HG02973 (cell line): ENCODE data around the gene CASZ1.

Experiments used
- ATAC-seq: cut with Tn5 transposase; IDR thresholded peaks from one replicate; pipeline ENCODE4 v1.9.1; 2021; ENCODE audit warnings: moderate library complexity; ENCODE audit not compliant: unreplicated experiment

The CASZ1 gene

GRCh38 chr1:10776190-10776905 lies 20.1 kb downstream of the CASZ1 start:
- ATAC-seq: no peak

DNA sequence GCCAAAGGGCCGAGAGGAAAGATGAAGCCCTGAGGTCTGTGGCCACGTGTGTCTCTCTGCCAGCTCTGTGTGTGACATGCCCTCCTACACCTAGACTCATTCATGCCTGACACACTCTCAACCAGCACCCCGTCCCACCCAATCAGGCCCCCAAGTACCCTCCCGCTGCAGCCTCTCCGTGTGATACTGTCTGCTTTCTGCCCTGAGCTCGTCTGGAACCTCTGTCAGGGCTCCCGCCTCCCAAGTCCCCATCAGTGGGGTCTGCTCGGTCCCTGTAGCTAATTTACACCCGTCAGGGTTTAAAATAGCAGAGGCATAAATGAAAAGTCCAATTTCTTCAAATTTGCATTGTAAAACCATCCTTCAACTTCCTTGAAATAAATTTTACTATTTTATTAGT lies 20.7 kb downstream of the CASZ1 start:
- no peak for ATAC-seq

GRCh38 chr1:10774615-10775310 lies 21.7 kb downstream of the CASZ1 start:
- ATAC-seq: no peak

GRCh38 chr1:10773851-10774614 lies 22.4 kb downstream of the CASZ1 start:
- ATAC-seq: no peak

DNA sequence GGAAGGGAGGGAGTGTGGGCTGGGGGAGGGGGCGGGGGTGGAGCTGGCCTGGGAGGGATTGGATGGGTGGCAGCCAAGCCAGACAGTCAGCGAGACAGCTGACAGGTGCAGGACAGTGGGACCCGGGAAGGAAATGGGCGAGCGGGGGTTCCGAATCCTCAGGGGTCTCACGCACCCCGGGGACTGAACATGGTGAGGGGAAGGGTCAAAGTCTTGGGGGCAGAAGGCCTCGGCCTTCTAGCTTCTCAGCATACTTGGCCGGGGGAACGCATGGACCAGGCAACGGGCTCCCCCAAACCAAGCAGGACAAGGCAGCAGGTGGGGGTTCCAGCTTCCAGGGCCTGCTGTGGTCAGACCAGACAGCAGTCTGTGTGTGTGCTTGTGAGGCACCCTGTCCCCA lies 23.1 kb downstream of the CASZ1 start:
- ATAC-seq: no peak

DNA sequence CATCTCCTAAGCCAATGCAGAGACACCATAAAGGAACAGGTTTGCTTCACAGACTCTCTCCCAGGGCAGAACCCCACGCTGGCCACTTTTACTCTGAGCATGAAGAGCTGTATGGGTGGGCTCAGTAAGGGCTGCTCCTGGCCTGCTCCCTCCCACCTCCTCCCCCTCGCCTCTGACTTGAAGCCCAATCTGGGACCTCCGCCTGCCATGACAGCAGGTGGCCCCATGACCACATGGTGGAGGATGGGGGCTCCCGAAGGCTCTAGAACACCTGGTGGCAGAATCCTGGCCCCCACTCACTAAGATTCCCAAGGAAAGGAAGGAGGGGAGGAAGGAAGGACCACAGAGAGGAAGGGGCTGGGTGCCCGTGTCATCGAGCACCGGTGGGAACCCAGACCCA lies 23.7 kb downstream of the CASZ1 start:
- no peak for ATAC-seq

DNA sequence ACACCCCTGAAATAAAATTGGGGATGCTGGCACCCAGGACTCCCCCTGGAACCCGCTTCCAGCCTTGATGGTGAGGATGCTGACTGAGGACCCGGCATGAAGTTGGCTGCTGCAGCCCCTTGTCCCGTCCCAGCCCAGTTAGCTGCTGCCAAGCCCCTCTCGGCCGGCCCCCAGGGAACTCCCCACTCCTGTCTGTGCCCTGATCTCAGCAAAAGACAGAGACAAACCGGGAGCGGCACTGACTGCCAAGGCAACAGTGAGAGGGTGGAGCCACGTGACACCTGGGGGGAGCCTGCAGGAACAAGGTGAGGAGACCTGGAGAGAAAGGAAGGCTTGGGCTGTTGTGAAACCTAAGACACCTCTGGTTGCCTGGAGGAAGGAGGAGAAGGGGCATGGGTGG lies 24.7 kb downstream of the CASZ1 start:
- ATAC-seq: no peak

- no peak for ATAC-seq
Observed at GRCh38 chr1:10768552-10768951, 27.9 kb downstream of the CASZ1 start.

DNA sequence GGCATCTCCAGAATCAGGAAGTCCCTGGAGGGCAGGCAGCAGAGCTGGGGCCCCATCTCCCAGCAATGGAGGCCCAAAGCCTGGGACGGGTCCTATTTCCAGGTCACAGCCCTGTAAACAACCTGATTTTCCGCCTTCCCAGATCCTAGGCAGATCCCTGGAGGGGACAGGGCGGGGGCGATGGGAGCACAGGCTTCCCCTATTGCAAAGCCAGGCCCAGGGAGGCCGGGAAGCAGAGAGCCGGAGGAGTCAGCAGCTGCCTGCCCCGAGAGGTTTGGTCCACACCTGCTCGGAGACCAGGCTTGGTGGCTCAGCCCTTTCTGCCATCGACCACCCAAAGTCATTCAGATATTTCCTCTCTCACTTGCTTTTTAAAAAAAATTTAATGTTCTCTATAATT lies 29.2 kb downstream of the CASZ1 start:
- no peak for ATAC-seq

GRCh38 chr1:10765734-10766478 lies 30.5 kb downstream of the CASZ1 start:
- ATAC-seq: no peak

GRCh38 chr1:10765304-10765703 lies 31.1 kb downstream of the CASZ1 start:
- no peak for ATAC-seq

DNA sequence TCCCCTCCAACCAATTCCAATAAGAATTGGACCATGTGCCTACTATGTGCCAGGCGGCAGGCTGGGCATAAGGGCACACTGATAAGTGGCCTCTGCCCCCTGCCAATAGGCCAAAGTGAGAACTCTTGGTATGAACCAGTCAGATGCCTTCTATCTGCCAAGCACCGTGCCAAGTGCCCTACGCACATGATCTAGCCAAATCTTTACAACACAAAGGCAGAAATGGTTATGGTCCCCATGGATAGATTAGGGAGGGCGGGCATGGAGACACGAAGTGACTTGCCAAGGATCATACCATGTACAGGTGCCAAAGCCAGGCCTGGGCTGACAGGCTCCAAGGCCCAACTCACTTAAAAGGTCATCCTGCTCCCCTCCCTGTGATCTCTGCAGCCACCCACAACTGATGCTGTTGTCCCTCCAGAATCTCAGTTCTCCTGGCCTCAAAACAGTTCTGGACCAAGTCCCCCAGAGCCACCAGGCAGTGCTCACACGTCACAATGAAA lies 32.1 kb downstream of the CASZ1 start:
- no peak for ATAC-seq

GRCh38 chr1:10762875-10763274 lies 33.6 kb downstream of the CASZ1 start:
- ATAC-seq: no peak

- ATAC-seq: no peak
Observed at GRCh38 chr1:10762153-10762523, 34.3 kb downstream of the CASZ1 start.

GRCh38 chr1:10761503-10762152 lies 34.8 kb downstream of the CASZ1 start:
- ATAC-seq: no peak

GRCh38 chr1:10760566-10761502 lies 35.6 kb downstream of the CASZ1 start:
- ATAC-seq: no peak

GRCh38 chr1:10759413-10760200 lies 36.8 kb downstream of the CASZ1 start:
- ATAC-seq: no peak

- no peak for ATAC-seq
Observed at GRCh38 chr1:10756842-10757241, 39.6 kb downstream of the CASZ1 start.
